H9 (cell line): ENCODE measurements around the gene MTMR8. TPM values are rescaled to one million over a fixed set of nuclear protein-coding genes. Genes with fewer than 3 reads are reported as not detected.

Source experiments
- DNase-seq: peaks from one replicate; pipeline ENCODE4 v3.0.0-alpha.2; 2017
- H2AFZ ChIP-seq: one replicate; pipeline ENCODE4 v1.6.1; 2013; ENCODE audit warnings: mild to moderate bottlenecking, low read length, control low read depth, moderate library complexity
- H2AK5ac ChIP-seq: 2 replicates; pipeline ENCODE4 v1.6.1; 2013; ENCODE audit warnings: low read length, control low read depth, mixed read lengths; ENCODE audit not compliant: insufficient read length
- H2BK120ac ChIP-seq: one replicate; pipeline ENCODE4 v1.6.1; 2013; ENCODE audit warnings: low read depth, mild to moderate bottlenecking, low read length, control low read depth, inconsistent platforms; ENCODE audit not compliant: poor library complexity, severe bottlenecking
- H2BK12ac ChIP-seq: 2 replicates; pipeline ENCODE4 v1.6.1; 2013; ENCODE audit warnings: low read length, control low read depth, mixed read lengths, low read depth; ENCODE audit not compliant: insufficient read length
- H2BK15ac ChIP-seq: 2 replicates; pipeline ENCODE4 v1.6.1; 2013; ENCODE audit warnings: low read depth, low read length, control low read depth
- H2BK20ac ChIP-seq: one replicate; pipeline ENCODE4 v1.6.1; 2013; ENCODE audit warnings: low read depth, mild to moderate bottlenecking, low read length, control low read depth, inconsistent platforms; ENCODE audit not compliant: poor library complexity, severe bottlenecking
- H2BK5ac ChIP-seq: 2 replicates; pipeline ENCODE4 v1.6.1; 2013; ENCODE audit warnings: low read length, control low read depth, mixed read lengths; ENCODE audit not compliant: insufficient read length
- H3K14ac ChIP-seq: 2 replicates; pipeline ENCODE4 v1.6.1; 2013; ENCODE audit warnings: low read length, control low read depth; ENCODE audit not compliant: insufficient read depth
- H3K18ac ChIP-seq: 2 replicates; pipeline ENCODE4 v1.6.1; 2013; ENCODE audit warnings: low read depth, mild to moderate bottlenecking, mixed read lengths, low read length, control low read depth; ENCODE audit not compliant: insufficient read length
- H3K23ac ChIP-seq: 2 replicates; pipeline ENCODE4 v1.6.1; 2013; ENCODE audit warnings: low read length, control low read depth, mixed read lengths, low read depth; ENCODE audit not compliant: insufficient read length
- H3K23me2 ChIP-seq: 2 replicates; pipeline ENCODE4 v1.6.1; 2013; ENCODE audit warnings: low read depth, mild to moderate bottlenecking, mixed read lengths, low read length, control low read depth; ENCODE audit not compliant: insufficient read length, poor library complexity, severe bottlenecking
- H3K27ac ChIP-seq: 2 replicates; pipeline ENCODE4 v1.5.1; 2013; ENCODE audit warnings: low read length, control low read depth, mixed read lengths, low read depth; ENCODE audit not compliant: insufficient read length
- H3K27me3 ChIP-seq: 2 replicates; pipeline ENCODE4 v1.6.1; 2013; ENCODE audit warnings: low read length, control low read depth, inconsistent platforms; ENCODE audit not compliant: insufficient read depth
- H3K4ac ChIP-seq: 2 replicates; pipeline ENCODE4 v1.6.1; 2013; ENCODE audit warnings: low read depth, mild to moderate bottlenecking, control low read depth, inconsistent platforms, low read length, moderate library complexity
- H3K4me1 ChIP-seq: 2 replicates; pipeline ENCODE4 v1.6.1; 2013; ENCODE audit warnings: low read length, control low read depth, inconsistent platforms; ENCODE audit not compliant: insufficient read depth
- H3K4me2 ChIP-seq: 2 replicates; pipeline ENCODE4 v1.6.1; 2013; ENCODE audit warnings: low read length, control low read depth, mixed read lengths; ENCODE audit not compliant: insufficient read length, insufficient read depth
- H3K56ac ChIP-seq: 2 replicates; pipeline ENCODE4 v1.6.1; 2013; ENCODE audit warnings: low read depth, mild to moderate bottlenecking, mixed read lengths, low read length, control low read depth; ENCODE audit not compliant: insufficient read length
- H3K79me1 ChIP-seq: 2 replicates; pipeline ENCODE4 v1.6.1; 2013; ENCODE audit warnings: low read depth, mild to moderate bottlenecking, moderate library complexity, low read length, control low read depth, inconsistent platforms; ENCODE audit not compliant: insufficient read depth, poor library complexity, severe bottlenecking
- H3K79me2 ChIP-seq: 2 replicates; pipeline ENCODE4 v1.6.1; 2013; ENCODE audit warnings: low read length, control low read depth, inconsistent platforms; ENCODE audit not compliant: insufficient read depth
- H3K9ac ChIP-seq: 2 replicates; pipeline ENCODE4 v1.6.1; 2013; ENCODE audit warnings: low read length, control low read depth, mixed read lengths; ENCODE audit not compliant: insufficient read length; ENCODE audit errors: extremely low read depth
- H3K9me3 ChIP-seq: one replicate; pipeline ENCODE4 v1.6.1; 2013; ENCODE audit warnings: low read depth, low read length, inconsistent platforms; ENCODE audit not compliant: control insufficient read depth
- H3T11ph ChIP-seq: one replicate; pipeline ENCODE4 v1.6.1; 2013; ENCODE audit warnings: mild to moderate bottlenecking, low read length, control low read depth, inconsistent platforms
- H4K20me1 ChIP-seq: one replicate; pipeline ENCODE4 v1.6.1; 2013; ENCODE audit not compliant: control insufficient read depth, insufficient read length, insufficient read depth
- H4K5ac ChIP-seq: 2 replicates; pipeline ENCODE4 v1.6.1; 2013; ENCODE audit warnings: low read depth, mild to moderate bottlenecking, mixed read lengths, low read length, control low read depth; ENCODE audit not compliant: insufficient read length
- H4K8ac ChIP-seq: replicated peaks from 2 replicates; pipeline ENCODE4 v1.6.1; 2013; ENCODE audit warnings: low read length, control low read depth, mixed read lengths, low read depth; ENCODE audit not compliant: insufficient read length
- H4K91ac ChIP-seq: 2 replicates; pipeline ENCODE4 v1.6.1; 2013; ENCODE audit warnings: low read depth, mild to moderate bottlenecking, moderate library complexity, mixed read lengths, low read length, control low read depth; ENCODE audit not compliant: insufficient read length
- H3K27ac Mint-ChIP-seq, 3 experiments: 2 replicates in 2 of 3; 3 replicates in 1 of 3; pipeline ENCODE4 v1.8.0; 2020 to 2021; ENCODE audit warnings: mixed read lengths in 3 of 3, mild to moderate bottlenecking in 1 of 3, moderate library complexity in 1 of 3
- H3K27me3 Mint-ChIP-seq: 2 replicates; pipeline ENCODE4 v1.8.0; 2021; ENCODE audit warnings: low read depth, mild to moderate bottlenecking, moderate library complexity, mixed read lengths
- H3K36me3 Mint-ChIP-seq, 3 experiments: 2 replicates in 2 of 3; 3 replicates in 1 of 3; pipeline ENCODE4 v1.8.0; 2020 to 2021; ENCODE audit warnings: low read depth in 3 of 3, mixed read lengths in 3 of 3; ENCODE audit not compliant: insufficient read depth in 1 of 3
- H3K4me1 Mint-ChIP-seq, 2 experiments: 2 replicates each; pipeline ENCODE4 v1.8.0; 2020; ENCODE audit warnings: mixed read lengths in 2 of 2
- H3K4me3 Mint-ChIP-seq, 2 experiments: 2 replicates in 1 of 2; 3 replicates in 1 of 2; pipeline ENCODE4 v1.8.0; 2020 to 2021; ENCODE audit warnings: mild to moderate bottlenecking in 2 of 2, mixed read lengths in 2 of 2, moderate library complexity in 1 of 2
- H3K9me3 Mint-ChIP-seq, 2 experiments: 2 replicates in 1 of 2; 3 replicates in 1 of 2; pipeline ENCODE4 v1.8.0; 2020; ENCODE audit warnings: mild to moderate bottlenecking in 2 of 2, mixed read lengths in 2 of 2, moderate library complexity in 1 of 2
- CTCF ChIP-seq: fragments of 200-600 bp; sonication (generic); conservative IDR thresholded peaks from 3 replicates; pipeline ENCODE4 v1.8.0; 2021; ENCODE audit warnings: antibody characterized with exemption, mild to moderate bottlenecking
- WGBS: extraction: QIAGEN DNeasy Blood & Tissue Kit; methylation state at CpG from one replicate; pipeline ENCODE4 v1.1.7; 2013; ENCODE audit warnings: missing lambda C conversion rate, low lambda C conversion rate, mixed read lengths; ENCODE audit not compliant: insufficient read length; ENCODE audit errors: extremely low coverage; 5-methylcytosine and 5-hydroxymethylcytosine counted together
- total RNA-seq: library from RNA; stranded (reverse); gene quantifications from 2 replicates; pipeline ENCODE4 v1.2.1, GENCODE V29; 2021

Gene MTMR8
- total RNA-seq, 1 experiment from 2014 or later: 5.2 TPM

GRCh38 chrX:64350047-64350446, 45.2 kb downstream of the MTMR8 start:
- no peak overlapping the region for H3K27ac Mint-ChIP-seq
- Histone ChIP-seq H3K4me2 (no peak overlapping the region), H4K91ac (no peak overlapping the region)

More at GRCh38 chrX:64350047-64350446, 45.2 kb downstream of the MTMR8 start:
- no peaks in the 10 kb centered on the region for H3K27me3 Mint-ChIP-seq
- H3K4me1 Mint-ChIP-seq: no peaks in the 10 kb centered on the region
- Histone ChIP-seq H3K14ac (no peak overlapping the region), H2BK20ac (no peak overlapping the region), H2AFZ (no peak overlapping the region), H3K23ac (no peak overlapping the region), H4K8ac (no peak overlapping the region), H3K27me3 (no peaks in the 10 kb centered on the region), H3K27ac (no peak overlapping the region), H3K18ac (no peak overlapping the region), H3K9me3 (peaks cover 13% of the 10 kb centered on the region), H3K79me1 (no peaks in the 10 kb centered on the region), H2BK15ac (no peak overlapping the region), H3K56ac (no peak overlapping the region), H2BK120ac (no peak overlapping the region), H3K4ac (no peak overlapping the region), H3K4me1 (no peaks in the 10 kb centered on the region), H4K5ac (no peak overlapping the region), H3K9ac (no peak overlapping the region), H3K79me2 (no peaks in the 10 kb centered on the region), H2BK12ac (no peak overlapping the region), H2AK5ac (no peak overlapping the region), H3T11ph (no peak overlapping the region), H2BK5ac (no peak overlapping the region), H4K20me1 (no peaks in the 10 kb centered on the region), H3K23me2 (no peaks in the 10 kb centered on the region)
- no peak for TF ChIP-seq CTCF
- no peak overlapping the region for H3K4me3 Mint-ChIP-seq
- peaks cover 53 to 66% of the 10 kb centered on the region in 2 experiments for H3K9me3 Mint-ChIP-seq
- no CpG with 5 or more reads among the region's 4 CpGs for WGBS
- H3K36me3 Mint-ChIP-seq: peaks cover 4 to 21% (median 7%) of the 10 kb centered on the region in 3 experiments; a peak in 6 of 7 replicates
- DNase-seq: no peak
